ENCODE results near the gene WDR90.

DNA sequence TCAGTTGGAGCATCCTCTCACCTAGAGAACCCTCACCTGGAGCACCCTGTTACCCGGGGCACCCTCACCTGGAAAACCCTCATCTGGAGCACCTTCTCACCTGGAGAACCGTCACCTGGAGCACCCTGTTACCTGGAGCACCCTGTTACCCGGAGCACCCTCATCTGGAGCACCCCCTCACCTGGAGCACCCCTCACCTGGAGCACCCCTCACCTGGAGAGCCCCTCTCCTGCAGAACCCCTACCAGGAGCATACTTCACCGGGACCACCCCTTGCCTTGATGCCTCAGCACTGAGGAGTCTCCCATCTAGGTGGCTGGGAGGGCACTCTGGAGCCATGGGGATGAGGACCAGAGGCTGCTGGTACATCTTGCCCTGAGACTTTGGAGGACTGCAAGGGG, 59.8 kb downstream of the WDR90 start:
- TF ChIP-seq, protein P1, sequence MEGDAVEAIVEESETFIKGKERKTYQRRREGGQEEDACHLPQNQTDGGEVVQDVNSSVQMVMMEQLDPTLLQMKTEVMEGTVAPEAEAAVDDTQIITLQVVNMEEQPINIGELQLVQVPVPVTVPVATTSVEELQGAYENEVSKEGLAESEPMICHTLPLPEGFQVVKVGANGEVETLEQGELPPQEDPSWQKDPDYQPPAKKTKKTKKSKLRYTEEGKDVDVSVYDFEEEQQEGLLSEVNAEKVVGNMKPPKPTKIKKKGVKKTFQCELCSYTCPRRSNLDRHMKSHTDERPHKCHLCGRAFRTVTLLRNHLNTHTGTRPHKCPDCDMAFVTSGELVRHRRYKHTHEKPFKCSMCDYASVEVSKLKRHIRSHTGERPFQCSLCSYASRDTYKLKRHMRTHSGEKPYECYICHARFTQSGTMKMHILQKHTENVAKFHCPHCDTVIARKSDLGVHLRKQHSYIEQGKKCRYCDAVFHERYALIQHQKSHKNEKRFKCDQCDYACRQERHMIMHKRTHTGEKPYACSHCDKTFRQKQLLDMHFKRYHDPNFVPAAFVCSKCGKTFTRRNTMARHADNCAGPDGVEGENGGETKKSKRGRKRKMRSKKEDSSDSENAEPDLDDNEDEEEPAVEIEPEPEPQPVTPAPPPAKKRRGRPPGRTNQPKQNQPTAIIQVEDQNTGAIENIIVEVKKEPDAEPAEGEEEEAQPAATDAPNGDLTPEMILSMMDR (IDR thresholded peaks at IDR 0.05), result no peak
- no peak for TF ChIP-seq EP300 (IDR thresholded peaks at IDR 0.05)
